SKM-1 treated with dmso at 0.1 percent for 144 hours (cell line): Measurements from ENCODE around the gene GAS2L3.
"Not testable (repeated sequence)": the region's sequence is repeated elsewhere in the genome, so short reads cannot be mapped to it uniquely, and the experiment has no call there.

Experiments
- DNase-seq: peaks from one replicate; lab custom pipeline; 2025; ENCODE audit not compliant: unreplicated experiment; lab: John Stamatoyannopoulos, UW

GAS2L3 gene

DNA sequence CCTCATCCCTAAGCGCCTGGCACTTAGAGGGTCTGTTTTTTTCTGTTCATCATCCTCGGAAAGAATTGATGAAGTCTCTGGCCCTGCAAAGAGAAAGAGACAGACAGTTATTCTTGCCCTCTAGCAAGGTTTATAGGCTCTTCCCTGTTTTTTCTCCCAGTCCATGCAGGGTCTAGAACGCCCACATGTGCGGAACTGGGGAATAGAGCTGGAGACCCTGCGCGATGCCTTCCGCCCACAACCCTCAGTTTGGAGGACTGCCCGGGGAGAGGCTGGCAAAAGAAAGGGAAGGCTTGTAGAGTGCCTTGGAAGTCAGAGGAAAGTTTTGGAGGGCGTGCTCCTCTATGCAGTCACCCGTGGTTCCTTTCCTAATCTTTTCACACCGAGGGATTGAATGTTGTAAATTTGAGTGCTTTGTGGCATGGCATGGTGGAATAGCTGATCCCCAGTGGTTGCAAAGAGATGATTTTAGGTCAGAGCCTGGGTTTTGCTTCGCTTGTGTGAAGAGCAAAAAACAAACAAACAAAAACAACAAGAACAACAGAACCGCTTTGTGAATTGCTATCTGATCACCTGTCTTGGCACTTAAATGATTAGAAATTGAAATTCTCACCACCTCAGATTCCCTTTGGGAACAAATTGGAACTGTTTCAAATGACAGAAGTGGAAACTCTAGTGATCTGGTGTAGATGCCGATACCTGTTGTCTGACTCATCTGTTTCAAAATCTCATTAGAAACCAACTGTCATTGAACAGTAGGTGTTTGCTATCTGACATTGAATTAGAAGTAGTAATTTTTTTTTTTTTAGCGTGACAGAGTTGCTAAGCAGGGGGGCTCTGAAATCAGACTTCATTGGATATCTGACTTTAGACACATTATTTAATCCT lies 947 bp downstream of the GAS2L3 start:
- no peak for DNase-seq

DNA sequence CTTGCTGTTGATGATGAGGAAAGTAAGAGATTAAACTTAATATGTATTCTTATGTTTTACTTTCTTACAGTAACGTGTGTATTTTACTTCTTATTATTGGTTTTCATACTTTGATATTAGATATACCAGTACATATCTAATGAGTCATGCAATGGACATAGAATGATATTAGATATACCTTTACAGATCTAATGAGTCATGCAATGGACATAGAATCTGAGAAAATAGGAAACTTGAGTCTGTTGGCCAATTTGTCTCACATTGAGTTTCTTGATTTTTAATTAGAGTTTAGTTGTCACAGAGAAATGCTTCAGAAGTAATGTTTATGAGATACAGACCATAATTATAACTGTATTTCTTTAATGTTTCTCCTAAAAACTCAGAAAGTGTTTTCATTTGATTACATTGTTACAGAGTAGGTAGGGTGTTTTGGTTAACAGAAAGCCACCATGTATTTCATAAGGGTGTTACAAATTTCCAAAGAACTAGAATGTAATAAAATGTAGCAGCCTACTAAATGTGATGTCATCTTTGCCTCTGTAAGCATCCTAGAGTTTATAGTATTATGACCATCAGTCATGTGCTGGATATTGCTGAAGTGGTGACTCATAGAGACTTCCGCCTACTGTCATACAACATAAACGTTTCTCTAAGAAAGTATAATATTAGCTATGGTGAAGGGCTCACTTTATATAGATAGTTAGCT lies 3.0 kb downstream of the GAS2L3 start:
- no peak for DNase-seq

DNA sequence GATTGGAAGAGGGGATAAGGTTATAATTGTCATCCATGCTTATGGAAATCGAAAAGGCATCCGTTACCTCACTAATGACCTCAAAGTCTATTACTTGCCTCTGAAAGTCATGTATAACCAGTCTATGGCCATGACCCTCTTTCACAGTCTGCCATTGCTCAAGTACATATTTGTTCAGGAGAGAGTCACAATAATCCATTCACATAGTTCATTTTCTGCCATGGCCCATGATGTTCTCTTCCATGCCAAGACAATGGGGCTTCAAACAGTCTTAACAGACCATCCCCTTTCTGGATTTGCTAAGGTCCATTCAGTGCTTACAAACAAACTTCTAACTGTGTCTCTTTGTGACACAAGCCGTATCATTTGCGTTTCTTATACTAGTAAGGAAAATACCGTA lies 5.4 kb downstream of the GAS2L3 start:
- DNase-seq: no peak

DNA sequence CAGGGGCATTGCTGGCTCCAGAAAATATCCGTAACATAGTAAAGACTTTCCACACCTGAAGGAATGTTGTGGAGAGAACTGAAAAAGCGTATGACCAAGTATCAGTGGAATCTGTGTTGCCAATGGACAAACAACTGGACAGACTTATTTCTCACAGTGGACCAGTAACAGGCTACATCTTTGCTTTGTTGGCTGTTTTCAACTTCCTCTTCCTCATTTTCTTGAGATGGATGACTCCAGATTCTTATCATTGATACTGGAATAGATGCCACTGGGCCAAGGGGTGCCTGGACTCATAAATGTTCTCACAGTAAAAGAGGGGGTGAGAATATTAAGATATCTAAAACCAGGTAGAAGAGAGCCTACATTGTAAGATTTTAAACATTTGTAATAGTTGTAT lies 6.4 kb downstream of the GAS2L3 start:
- DNase-seq: no peak

DNA sequence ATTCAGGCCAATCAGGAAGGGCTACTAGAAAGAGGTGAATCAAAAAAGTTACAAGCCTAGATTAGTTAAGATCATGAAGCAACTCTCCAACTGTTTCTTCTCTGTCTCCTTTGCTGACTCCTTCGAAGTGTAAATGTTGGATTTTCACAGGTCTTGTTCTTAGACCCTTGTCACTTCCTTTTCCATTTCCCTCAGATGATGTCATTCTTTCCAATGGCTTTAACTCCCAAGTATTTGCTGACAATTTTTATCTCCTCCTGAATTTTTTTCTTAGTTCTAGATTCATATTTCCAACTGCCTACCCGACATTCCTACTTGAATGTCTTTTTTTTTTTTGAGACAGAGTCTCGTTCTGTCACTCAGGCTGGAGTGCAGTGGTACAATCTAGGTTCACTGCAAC lies 10.8 kb downstream of the GAS2L3 start:
- DNase-seq: no peak

DNA sequence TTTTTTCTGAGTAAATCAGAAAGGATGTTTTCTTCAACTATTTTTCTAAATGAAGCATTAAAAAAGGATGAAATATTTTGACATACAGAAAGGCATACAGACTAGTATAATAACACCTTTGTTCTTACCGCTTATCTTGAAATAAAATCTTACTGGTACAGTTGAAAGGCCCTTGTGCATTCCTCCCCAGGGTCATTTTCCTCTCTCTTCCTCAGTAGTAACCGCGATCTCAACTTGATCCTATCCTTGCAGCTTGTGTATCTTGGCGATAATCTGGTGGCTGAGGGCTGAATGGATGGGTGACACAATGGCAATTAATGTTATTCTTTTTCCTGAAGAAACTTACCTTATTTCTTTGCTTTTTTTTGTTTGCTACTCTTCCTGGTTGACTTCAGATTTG lies 18.5 kb downstream of the GAS2L3 start:
- DNase-seq: no peak

DNA sequence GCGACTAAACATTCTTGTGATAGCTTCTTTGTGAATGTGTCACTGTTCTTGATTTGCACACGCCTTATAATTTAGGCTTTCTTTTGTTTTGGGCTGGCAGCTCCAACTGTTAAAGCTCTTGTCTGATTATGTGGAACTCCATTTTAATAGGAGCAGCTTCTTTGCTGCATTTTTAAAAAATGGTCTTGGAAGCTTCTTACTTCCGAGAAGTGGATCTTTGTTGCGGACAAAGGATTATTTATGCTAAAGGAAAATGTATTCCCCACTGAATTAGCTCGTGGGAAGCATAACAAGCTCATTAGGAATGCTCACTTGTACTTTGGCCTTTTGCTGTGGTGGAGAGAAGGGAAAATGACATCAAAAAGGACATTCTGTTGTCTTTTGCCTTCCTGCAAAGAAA lies 20.0 kb downstream of the GAS2L3 start:
- no peak for DNase-seq

DNA sequence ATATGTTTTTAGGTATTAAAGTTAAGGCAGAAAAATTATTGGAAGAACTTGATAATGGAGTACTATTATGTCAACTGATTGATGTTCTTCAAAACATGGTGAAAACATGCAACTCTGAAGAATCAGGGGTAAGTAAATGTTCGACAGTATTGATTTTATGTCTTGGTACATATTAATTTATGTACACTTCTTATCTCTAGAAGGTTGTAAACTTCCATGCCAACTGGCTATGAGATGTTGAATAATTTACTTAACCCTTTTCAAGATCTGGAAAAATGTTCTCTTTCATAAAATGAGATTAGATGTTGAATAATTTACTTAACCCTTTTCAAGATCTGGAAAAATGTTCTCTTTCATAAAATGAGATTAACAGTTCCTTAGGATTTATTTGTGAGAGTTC lies 28.1 kb downstream of the GAS2L3 start:
- no peak for DNase-seq

DNA sequence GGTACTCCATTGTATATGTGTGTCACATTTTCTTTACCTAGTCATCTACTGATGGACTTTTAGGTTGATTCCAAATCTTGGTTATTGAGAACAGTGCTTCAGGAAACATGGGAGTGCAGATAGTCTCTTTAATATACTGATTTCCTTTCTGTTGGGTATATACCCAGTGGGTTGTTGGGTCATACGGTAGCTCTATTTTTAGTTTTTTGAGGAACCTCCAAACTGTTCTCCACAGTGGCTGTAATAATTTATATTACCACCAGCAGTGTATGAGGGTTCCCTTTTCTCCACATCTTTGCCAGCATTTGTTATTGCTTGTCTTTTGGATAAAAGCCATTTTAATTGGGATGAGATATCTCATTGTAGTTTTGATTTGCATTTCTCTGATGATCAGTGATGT lies 29.5 kb downstream of the GAS2L3 start:
- peak; percentile 7 for DNase-seq

DNA sequence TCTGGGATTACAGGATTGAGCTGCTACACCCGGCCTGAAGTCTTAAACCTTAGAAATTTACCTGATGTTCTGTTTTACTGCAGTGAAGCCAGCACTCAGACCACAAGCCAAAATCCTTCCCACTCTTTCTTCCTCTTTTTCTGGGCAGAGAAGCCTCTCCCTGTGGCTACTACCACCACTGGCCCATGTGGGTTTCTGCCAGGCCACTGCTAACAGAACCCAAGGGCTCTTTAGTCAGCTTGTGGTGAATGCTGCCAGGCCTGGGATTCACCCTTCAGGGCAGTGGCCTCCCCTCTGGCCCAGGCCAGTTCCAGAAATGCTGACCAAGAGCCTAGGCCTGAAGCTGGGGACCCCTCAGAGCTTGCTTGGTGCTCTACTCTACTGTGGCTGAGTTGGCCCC lies 35.3 kb downstream of the GAS2L3 start:
- peak; percentile 42 for DNase-seq

DNA sequence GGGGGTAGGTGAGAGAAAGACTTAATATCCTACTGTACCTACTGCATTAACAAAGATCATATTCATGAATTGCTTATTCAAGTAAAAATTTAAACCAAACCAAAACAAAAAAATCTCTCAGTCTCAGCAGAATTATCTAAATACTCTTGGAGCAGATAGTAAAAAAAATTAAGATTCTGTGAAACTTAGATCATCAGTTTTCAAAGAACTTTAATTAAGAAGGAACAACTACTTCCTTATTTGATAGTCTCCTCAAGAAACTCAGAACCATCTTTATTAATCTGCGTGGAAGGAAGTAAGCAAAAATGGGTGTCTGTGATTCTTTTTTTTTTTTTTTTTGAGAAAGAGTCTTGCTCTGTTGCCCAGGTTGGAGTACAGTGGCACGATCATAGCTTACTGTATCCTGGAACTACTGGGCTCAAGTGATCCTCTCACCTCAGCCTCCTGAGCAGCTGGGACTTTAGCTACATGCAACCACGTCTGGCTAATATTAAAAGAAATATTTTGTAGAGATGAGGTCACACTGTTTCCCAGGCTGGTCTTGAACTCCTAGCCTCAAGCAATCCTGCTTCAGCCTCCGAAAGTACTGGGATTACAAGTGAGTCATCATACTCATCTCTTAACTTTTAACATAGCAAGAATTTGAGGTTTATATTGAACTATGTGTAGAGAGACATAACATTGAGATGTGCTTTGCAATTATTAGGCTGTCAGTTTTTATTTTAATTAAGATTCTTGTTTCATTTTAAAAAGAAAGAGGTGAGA lies 37.4 kb downstream of the GAS2L3 start:
- no peak for DNase-seq

DNA sequence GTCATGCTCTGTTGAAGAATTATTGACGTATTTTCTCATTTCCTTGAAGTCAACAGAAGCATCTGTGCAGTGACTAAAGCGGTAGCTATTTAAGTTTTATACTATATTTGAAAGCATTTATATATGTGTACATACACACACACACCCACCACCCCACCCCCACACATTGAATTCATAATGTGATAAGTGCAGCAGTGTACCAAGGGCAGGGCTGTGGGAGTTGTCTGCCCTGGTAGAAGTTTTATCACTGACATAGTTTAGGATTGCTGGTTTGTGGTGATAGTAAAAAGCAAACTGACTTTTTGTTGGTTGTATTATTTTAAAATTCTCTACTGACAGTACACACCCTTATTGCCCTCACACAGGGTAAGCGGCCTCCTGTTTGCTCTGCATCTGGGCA lies 39.1 kb downstream of the GAS2L3 start:
- DNase-seq: no peak

DNA sequence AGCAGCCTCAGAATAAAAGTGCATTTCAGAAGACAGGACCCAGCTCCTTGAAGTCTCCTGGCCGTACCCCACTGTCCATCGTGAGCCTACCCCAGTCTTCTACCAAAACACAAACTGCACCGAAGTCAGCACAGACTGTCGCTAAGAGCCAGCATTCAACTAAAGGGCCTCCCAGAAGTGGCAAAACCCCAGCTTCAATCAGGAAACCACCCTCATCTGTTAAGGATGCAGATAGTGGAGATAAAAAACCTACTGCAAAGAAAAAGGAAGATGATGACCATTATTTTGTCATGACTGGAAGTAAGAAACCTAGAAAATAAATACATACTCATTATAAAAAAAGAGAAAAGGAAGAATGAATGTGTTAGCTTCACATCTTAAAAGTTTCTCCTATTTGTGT lies 51.1 kb downstream of the GAS2L3 start:
- no peak for DNase-seq

DNA sequence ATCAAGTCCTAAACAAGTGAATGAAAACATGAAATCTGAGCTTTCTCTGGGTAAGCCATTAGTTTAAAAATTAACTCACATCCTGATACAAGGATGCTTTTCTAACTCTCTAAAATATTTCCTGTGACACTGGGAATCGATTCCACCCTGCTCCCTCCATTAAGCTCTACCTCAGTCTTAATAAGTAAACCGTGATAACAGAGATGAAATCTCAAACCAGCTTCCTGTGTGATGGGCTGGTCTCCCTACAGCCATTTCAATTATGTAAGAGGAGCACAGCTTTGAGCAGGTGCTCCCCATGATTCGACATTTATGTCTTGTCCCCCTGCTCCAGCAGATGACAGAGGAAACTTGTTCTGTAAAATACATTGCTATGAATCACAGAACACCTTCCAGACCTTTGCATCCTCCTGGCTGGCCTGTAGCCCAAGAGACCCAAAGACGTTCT lies 59.0 kb downstream of the GAS2L3 start:
- no peak for DNase-seq

DNA sequence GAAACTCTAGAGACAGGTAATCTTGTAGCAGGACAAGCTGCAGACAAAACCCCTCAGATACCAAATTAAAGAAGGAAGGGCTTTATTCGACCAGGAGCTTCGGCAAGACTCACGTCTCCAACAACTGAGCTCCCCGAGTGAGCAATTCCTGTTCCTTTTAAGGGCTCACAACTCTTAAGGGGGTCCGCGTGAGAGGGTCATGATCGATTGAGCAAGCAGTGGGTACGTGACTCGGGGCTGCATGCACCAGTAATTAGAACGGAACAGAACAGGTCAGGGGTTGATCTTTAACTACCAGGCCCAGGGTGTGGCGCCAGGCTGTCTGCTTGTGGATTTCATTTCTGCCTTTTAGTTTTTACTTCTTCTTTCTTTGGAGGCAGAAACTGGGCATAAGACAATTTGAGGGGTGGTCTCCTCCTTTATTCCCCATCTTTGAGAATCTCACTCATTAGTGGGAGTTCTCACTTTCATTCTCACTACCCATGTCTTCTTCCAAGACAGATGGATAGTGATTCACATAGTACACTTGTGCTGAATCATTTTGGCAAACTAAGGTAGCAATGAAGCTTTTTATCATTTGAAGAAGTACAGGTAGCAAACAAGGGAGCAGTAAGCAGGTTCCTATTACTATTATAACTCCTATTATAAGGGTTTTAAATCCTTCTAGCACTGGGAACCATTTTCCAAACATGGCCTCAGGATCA lies 59.8 kb downstream of the GAS2L3 start:
- DNase-seq: not testable (repeated sequence)

DNA sequence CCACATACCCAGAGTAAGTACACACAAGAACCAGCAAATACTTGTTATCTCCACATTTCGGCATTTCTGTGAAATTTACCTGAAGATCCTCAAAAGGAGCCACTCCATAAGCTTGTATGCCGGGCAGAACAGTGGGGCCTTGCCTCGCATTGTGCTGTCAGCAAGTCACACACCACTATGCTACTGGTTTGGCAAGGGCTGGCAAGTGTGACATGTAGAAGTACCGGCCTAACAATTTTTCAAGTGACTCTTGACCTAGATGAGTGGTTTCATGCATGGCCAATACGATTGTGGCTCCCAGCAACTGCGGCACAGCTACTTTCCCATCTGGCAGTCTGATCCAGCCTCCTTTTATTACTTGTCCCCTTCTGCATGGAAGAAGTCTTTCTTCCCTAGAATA lies 69.8 kb downstream of the GAS2L3 start:
- DNase-seq: no peak

DNA sequence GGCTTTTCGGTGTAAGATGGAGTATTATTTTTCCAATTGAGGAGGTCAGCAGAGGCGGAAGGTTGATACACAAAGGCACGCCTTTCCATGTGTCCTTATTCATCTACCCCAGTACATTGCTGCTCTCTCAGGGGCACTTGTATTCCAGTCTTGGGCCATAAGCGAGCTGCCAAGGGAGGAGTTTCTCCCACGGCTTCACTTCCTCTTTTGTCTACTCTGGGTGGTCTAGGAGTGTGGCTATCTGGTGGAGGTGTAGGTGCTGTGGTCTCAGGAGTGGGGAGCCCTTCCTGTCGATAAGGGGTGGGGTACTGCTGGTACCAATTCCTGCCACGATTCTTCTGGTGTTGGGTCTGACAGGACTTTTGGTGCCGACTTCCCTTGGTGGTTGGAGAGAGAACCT lies 73.4 kb downstream of the GAS2L3 start:
- no peak for DNase-seq

DNA sequence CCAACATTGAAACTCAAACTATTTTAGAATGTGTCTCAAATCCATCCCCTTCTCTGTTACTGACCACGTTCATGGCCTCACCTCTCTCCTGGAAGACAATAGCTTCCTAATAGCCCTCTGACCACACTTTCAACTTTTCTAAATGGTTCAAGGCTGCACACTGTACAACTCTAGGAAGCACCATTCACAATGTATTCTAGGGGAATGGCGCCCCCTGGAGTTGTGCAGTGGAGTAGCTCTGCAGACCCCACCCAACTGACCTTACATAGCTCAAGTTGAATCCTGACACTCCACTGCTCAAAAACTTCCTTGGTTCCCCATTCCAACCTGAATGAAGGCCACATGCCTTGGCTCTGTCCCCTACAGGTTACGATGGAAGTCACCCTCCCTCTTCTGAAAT lies 77.6 kb downstream of the GAS2L3 start:
- DNase-seq: no peak

DNA sequence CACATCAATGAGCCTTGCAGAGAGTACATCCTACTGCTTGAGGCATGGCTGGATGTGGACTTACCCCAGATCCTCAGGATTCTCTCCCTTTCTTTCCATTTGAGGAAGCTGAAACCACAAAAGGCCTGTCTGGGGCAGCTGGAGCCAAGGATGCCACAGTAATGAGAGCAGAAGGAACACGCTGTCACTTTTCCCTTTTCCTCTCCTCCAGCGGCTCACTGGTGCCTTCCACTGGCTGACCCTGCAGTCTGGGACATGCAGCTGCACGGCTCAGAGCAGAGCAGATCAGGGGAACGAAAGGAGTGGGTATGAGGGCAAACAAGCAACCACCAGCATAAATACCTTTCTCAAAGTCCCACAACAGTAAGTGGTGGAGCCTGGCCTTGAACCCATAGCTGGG lies 78.2 kb downstream of the GAS2L3 start:
- no peak for DNase-seq

DNA sequence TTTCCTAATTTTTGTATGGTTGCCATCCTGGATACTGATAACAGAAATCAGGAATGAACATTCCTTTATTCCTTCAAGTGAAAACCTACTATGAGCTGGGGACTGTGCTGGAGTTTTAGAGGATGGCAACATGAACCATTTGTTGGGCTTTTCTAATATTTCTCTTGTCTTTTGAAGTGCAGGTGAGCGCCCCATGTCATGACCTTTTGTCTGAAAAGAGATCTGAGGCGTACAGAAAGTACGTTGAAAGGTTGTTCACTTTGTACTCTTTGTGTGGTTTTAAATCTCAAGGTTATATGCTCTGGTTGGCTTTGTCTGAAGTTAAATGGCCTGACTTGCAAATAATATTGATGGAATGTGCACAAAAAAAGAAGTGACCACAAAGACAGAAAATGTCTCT lies 79.0 kb downstream of the GAS2L3 start:
- DNase-seq: no peak

DNA sequence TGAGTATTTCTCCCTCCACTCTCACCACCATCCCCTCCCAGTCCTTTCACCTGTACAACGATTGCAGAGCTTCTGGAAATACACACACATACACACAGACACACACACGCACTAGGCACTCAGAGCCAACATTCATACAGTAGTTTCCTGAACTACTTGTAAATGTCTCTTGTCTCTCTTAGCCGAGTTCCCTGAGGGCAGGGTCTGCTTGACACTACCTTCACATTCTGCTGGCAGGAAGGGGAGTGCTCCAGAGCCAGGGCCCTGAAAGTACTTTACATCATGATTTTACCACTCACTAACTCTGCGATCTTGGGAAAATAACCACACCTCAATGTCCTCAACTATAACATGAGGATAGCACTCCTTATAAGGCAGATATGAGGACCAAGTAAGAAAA lies 82.7 kb downstream of the GAS2L3 start:
- no peak for DNase-seq
